Astrocyte (in vitro differentiated cells and primary cell): ENCODE measurements around the gene ANKRD26. TPM values are rescaled to one million over a fixed set of nuclear protein-coding genes. Genes with fewer than 3 reads are reported as not detected.

Source experiments
- DNase-seq: peaks from one replicate; pipeline ENCODE4 v3.0.0-alpha.2; 2010; ENCODE audit warnings: low read depth
- FAIRE-seq: peaks from 2 replicates; lab custom pipeline; 2011; peaks lifted over from hg19 to GRCh38; lab: Jason Lieb, UNC
- H2AFZ ChIP-seq: 2 replicates; pipeline ENCODE4 v1.6.0; 2012; ENCODE audit warnings: low read depth, low read length, inconsistent platforms
- H3K27ac ChIP-seq: 2 replicates; pipeline ENCODE4 v1.5.1; 2011; ENCODE audit warnings: low read depth, low read length, inconsistent platforms
- H3K27me3 ChIP-seq: 2 replicates; pipeline ENCODE4 v1.6.0; 2011; ENCODE audit warnings: low read length, inconsistent platforms; ENCODE audit not compliant: insufficient read depth
- H3K36me3 ChIP-seq: 2 replicates; pipeline ENCODE4 v1.5.1; 2011; ENCODE audit warnings: low read length, inconsistent platforms; ENCODE audit not compliant: insufficient read depth
- H3K4me1 ChIP-seq: 2 replicates; pipeline ENCODE4 v1.5.1; 2011; ENCODE audit warnings: low read length, inconsistent platforms; ENCODE audit not compliant: insufficient read depth
- H3K4me2 ChIP-seq: 2 replicates; pipeline ENCODE4 v1.6.0; 2012; ENCODE audit warnings: low read length, inconsistent platforms
- H3K4me3 ChIP-seq: 2 replicates; pipeline ENCODE4 v1.5.1; 2011; ENCODE audit warnings: low read depth, mild to moderate bottlenecking, low read length, inconsistent platforms; ENCODE audit not compliant: insufficient read depth
- H3K79me2 ChIP-seq: 2 replicates; pipeline ENCODE4 v1.6.0; 2012; ENCODE audit warnings: mild to moderate bottlenecking, low read length, inconsistent platforms; ENCODE audit not compliant: insufficient read depth
- H3K9ac ChIP-seq: 2 replicates; pipeline ENCODE4 v1.6.0; 2012; ENCODE audit warnings: mild to moderate bottlenecking, low read length, inconsistent platforms
- H3K9me3 ChIP-seq: 2 replicates; pipeline ENCODE4 v1.5.1; 2012; ENCODE audit warnings: low read depth, mild to moderate bottlenecking, low read length, inconsistent platforms; ENCODE audit not compliant: insufficient read depth
- H4K20me1 ChIP-seq: 2 replicates; pipeline ENCODE4 v1.6.0; 2012; ENCODE audit warnings: low read length, inconsistent platforms; ENCODE audit not compliant: insufficient read depth
- H3K27ac Mint-ChIP-seq: one replicate; pipeline ENCODE4 v1.8.0; 2021; ENCODE audit warnings: mild to moderate bottlenecking, mixed read lengths; ENCODE audit not compliant: unreplicated experiment
- H3K27me3 Mint-ChIP-seq: one replicate; pipeline ENCODE4 v1.8.0; 2021; ENCODE audit warnings: low read depth, mixed read lengths; ENCODE audit not compliant: unreplicated experiment
- H3K36me3 Mint-ChIP-seq: one replicate; pipeline ENCODE4 v1.8.0; 2021; ENCODE audit warnings: low read depth, mixed read lengths; ENCODE audit not compliant: unreplicated experiment
- H3K4me1 Mint-ChIP-seq: one replicate; pipeline ENCODE4 v1.8.0; 2021; ENCODE audit warnings: low read depth, mixed read lengths; ENCODE audit not compliant: unreplicated experiment
- H3K4me3 Mint-ChIP-seq: one replicate; pipeline ENCODE4 v1.8.0; 2021; ENCODE audit warnings: mild to moderate bottlenecking, moderate library complexity, mixed read lengths; ENCODE audit not compliant: unreplicated experiment
- H3K9me3 Mint-ChIP-seq: one replicate; pipeline ENCODE4 v1.8.0; 2021; ENCODE audit warnings: mild to moderate bottlenecking, mixed read lengths; ENCODE audit not compliant: unreplicated experiment
- EZH2 ChIP-seq: IDR thresholded peaks from 2 replicates; pipeline ENCODE4 v1.6.1; 2012; ENCODE audit warnings: mild to moderate bottlenecking, low read length, inconsistent platforms; ENCODE audit not compliant: insufficient read depth
- total RNA-seq: library from RNA; stranded (reverse); gene quantifications from 2 replicates; pipeline ENCODE4 v1.2.1, GENCODE V29; 2021
- TF ChIP-seq, protein P1 (sequence below): IDR thresholded peaks from 2 replicates; pipeline ENCODE4 v1.5.1; 2011; ENCODE audit warnings: low read depth, mild to moderate bottlenecking, inconsistent platforms, low read length, moderate library complexity; ENCODE audit not compliant: insufficient read depth

Gene ANKRD26
- total RNA-seq, 1 donor from 2014 or later: 7.7 TPM

DNA sequence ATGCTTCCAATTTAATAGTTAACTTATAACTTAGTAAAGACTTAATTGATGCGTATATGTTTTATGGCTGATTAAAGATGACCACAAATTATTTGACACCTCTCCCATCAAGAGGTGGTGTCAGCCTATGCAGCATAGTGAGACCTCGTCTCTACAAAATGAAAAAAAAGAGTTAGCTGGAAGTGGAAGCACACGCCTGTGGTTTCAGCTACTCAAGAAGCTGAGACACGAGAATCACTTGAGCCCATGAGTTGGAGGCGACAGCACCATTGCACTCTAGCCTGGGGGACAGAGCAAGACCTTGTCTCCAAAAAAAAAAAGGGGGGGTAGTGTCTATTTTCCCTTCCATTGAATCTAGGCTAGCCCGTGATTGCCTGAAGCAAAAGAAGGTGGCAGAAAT, 140.5 kb downstream of the ANKRD26 start:
- no peak overlapping the region for H3K4me3 ChIP-seq
- no peak for FAIRE-seq
- H3K27ac ChIP-seq: no peak overlapping the region
- H3K79me2 ChIP-seq: no peaks in the 10 kb centered on the region
- TF ChIP-seq, protein P1, sequence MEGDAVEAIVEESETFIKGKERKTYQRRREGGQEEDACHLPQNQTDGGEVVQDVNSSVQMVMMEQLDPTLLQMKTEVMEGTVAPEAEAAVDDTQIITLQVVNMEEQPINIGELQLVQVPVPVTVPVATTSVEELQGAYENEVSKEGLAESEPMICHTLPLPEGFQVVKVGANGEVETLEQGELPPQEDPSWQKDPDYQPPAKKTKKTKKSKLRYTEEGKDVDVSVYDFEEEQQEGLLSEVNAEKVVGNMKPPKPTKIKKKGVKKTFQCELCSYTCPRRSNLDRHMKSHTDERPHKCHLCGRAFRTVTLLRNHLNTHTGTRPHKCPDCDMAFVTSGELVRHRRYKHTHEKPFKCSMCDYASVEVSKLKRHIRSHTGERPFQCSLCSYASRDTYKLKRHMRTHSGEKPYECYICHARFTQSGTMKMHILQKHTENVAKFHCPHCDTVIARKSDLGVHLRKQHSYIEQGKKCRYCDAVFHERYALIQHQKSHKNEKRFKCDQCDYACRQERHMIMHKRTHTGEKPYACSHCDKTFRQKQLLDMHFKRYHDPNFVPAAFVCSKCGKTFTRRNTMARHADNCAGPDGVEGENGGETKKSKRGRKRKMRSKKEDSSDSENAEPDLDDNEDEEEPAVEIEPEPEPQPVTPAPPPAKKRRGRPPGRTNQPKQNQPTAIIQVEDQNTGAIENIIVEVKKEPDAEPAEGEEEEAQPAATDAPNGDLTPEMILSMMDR: no peak
- TF ChIP-seq EZH2: no peak
- no peak overlapping the region for H3K4me2 ChIP-seq
- H3K36me3 ChIP-seq: no peaks in the 10 kb centered on the region
- no peak overlapping the region for H3K9ac ChIP-seq
- Mint-ChIP-seq H3K36me3 (peaks cover 2% of the 10 kb centered on the region), H3K9me3 (no peaks in the 10 kb centered on the region), H3K27me3 (peaks cover 1% of the 10 kb centered on the region), H3K27ac (no peak overlapping the region), H3K4me1 (no peaks in the 10 kb centered on the region), H3K4me3 (no peak overlapping the region)
- no peaks in the 10 kb centered on the region for H3K27me3 ChIP-seq
- H2AFZ ChIP-seq: no peak overlapping the region
- no peaks in the 10 kb centered on the region for H4K20me1 ChIP-seq
- H3K4me1 ChIP-seq: no peaks in the 10 kb centered on the region
- DNase-seq: no peak
- no peaks in the 10 kb centered on the region for H3K9me3 ChIP-seq

Other genes with a start within 250 kb of the ANKRD26 start
- gene ABI1, start 239.5 kb downstream of the ANKRD26 start, total RNA-seq: 58.8 and 65.1 TPM in 2 replicates
- gene YME1L1, start 53.9 kb upstream of the ANKRD26 start, total RNA-seq: 168 and 169 TPM in 2 replicates
- gene MASTL, start 54.9 kb upstream of the ANKRD26 start, total RNA-seq: 6.7 and 7.7 TPM in 2 replicates
- gene ACBD5, start 140.3 kb upstream of the ANKRD26 start, total RNA-seq: 23.8 TPM in 2 replicates